Ascending aorta (tissue), 2 donors: ENCODE measurements around the gene BBS9. TPM values are rescaled to one million over a fixed set of nuclear protein-coding genes. Genes with fewer than 3 reads are reported as not detected.

Experiments
- DNase-seq, 2 donors: peaks; one replicate each; pipeline ENCODE4 v3.0.0-alpha.2; 2019; ENCODE audit warnings: low spot score in 2 of 2
- H3K27ac ChIP-seq, 2 donors: fragments of 200-600 bp; sonication (generic); one replicate each; pipeline ENCODE4 v1.5.1; 2016 to 2017; ENCODE audit warnings: mild to moderate bottlenecking in 1 of 2
- H3K27me3 ChIP-seq: fragments of 200-600 bp; sonication (generic); one replicate; pipeline ENCODE4 v1.5.1; 2017
- H3K36me3 ChIP-seq, 2 donors: fragments of 200-600 bp; sonication (generic); one replicate each; pipeline ENCODE4 v1.5.1; 2016
- H3K4me1 ChIP-seq, 2 donors: fragments of 200-600 bp; sonication (generic); one replicate each; pipeline ENCODE4 v1.5.1; 2016 to 2017; ENCODE audit warnings: mild to moderate bottlenecking in 1 of 2
- H3K4me3 ChIP-seq, 2 donors: fragments of 200-600 bp; sonication (generic); one replicate each; pipeline ENCODE4 v1.5.1; 2016 to 2017; ENCODE audit warnings: mild to moderate bottlenecking in 1 of 2
- H3K9me3 ChIP-seq, 2 donors: fragments of 200-600 bp; sonication (generic); one replicate each; pipeline ENCODE4 v1.5.1; 2016
- CTCF ChIP-seq, 3 experiments: fragments of 200-600 bp in 2 of 3; fragments of 450-650 bp in 1 of 3; sonication (generic) in 2 of 3; IDR thresholded peaks; one replicate each; pipeline ENCODE4 v1.5.1; 2016 to 2019; ENCODE audit warnings: antibody characterized with exemption in 3 of 3, mild to moderate bottlenecking in 1 of 3, moderate library complexity in 1 of 3
- intact Hi-C: fragments of 100-400 bp; cut with DNase I; formaldehyde crosslinking; loops from one replicate; pipeline ENCODE4 v1.15.1; 2023
- total RNA-seq: library from RNA; depleted of rRNA; stranded (reverse); fragments of >200 nt; gene quantifications from one replicate; pipeline ENCODE4 v1.1.0, GENCODE V29; 2016

BBS9 gene
- 23.3 TPM for total RNA-seq

- DNase-seq: peak; percentile 73 to 96
- no peak for TF ChIP-seq CTCF (IDR thresholded peaks at IDR 0.05)
- Histone ChIP-seq H3K9me3 (no peaks in the 10 kb centered on the region), H3K4me3 (peak within 1 kb of the TSS; percentile 84 to 96), H3K36me3 (no peaks in the 10 kb centered on the region), H3K27ac (peak within 1 kb of the TSS; percentile 30 to 77), H3K27me3 (no peaks in the 10 kb centered on the region), H3K4me1 (peaks cover 0 to 8% of the 10 kb centered on the region in 2 donors)
- intact Hi-C loops: loop anchor here (1.0 to 5.0 kb wide), 7 partner anchors 20 to 1908 kb away; partner anchors contain the start of genes AVL9, DPY19L1, KBTBD2 and NT5C3A
These were observed at the start of gene BBS9 for GRCh38 chr7:33128990-33129805. Gene BBS9, plus strand, starts transcription at chr7:33129564. Its CDS starts 16,689 bp downstream, at chr7:33146253.

- intact Hi-C loops: no loop called here
- no peak for DNase-seq
- H3K27ac ChIP-seq: no peak overlapping the region
- H3K27me3 ChIP-seq: no peaks in the 10 kb centered on the region
- H3K36me3 ChIP-seq: no peaks in the 10 kb centered on the region
- no peaks in the 10 kb centered on the region for H3K9me3 ChIP-seq
- no peak for TF ChIP-seq CTCF (IDR thresholded peaks at IDR 0.05)
- H3K4me1 ChIP-seq: no peaks in the 10 kb centered on the region
- no peak overlapping the region for H3K4me3 ChIP-seq
These were observed 49.3 kb upstream of the BBS9 start for GRCh38 chr7:33079763-33080690.

GRCh38 chr7:33087356-33087755 is 42.0 kb upstream of the BBS9 start:
- intact Hi-C loops: no loop called here
- TF ChIP-seq CTCF (IDR thresholded peaks at IDR 0.05): no peak

GRCh38 chr7:33087858-33088257 is 41.5 kb upstream of the BBS9 start:
- DNase-seq: no peak
- intact Hi-C loops: no loop called here
- no peaks in the 10 kb centered on the region for H3K9me3 ChIP-seq
- H3K4me3 ChIP-seq: no peak overlapping the region
- no peak overlapping the region for H3K27ac ChIP-seq
- no peaks in the 10 kb centered on the region for H3K36me3 ChIP-seq
- no peak for TF ChIP-seq CTCF (IDR thresholded peaks at IDR 0.05)
- H3K27me3 ChIP-seq: no peaks in the 10 kb centered on the region
- H3K4me1 ChIP-seq: no peaks in the 10 kb centered on the region

More at GRCh38 chr7:33087356-33087755, 42.0 kb upstream of the BBS9 start:
- H3K27ac ChIP-seq: no peak overlapping the region
- no peak overlapping the region for H3K4me3 ChIP-seq
- DNase-seq: no peak
- H3K4me1 ChIP-seq: no peaks in the 10 kb centered on the region
- no peaks in the 10 kb centered on the region for H3K36me3 ChIP-seq
- no peaks in the 10 kb centered on the region for H3K9me3 ChIP-seq
- H3K27me3 ChIP-seq: no peaks in the 10 kb centered on the region

GRCh38 chr7:33089142-33089541 is 40.2 kb upstream of the BBS9 start:
- no peak for TF ChIP-seq CTCF (IDR thresholded peaks at IDR 0.05)
- DNase-seq: no peak
- H3K36me3 ChIP-seq: peaks cover 3 to 4% of the 10 kb centered on the region in 2 donors
- no peak overlapping the region for H3K4me3 ChIP-seq
- H3K9me3 ChIP-seq: no peaks in the 10 kb centered on the region
- intact Hi-C loops: no loop called here
- H3K27ac ChIP-seq: no peak overlapping the region
- H3K4me1 ChIP-seq: no peaks in the 10 kb centered on the region
- H3K27me3 ChIP-seq: no peaks in the 10 kb centered on the region
